HepG2 (cell line): Measurements from ENCODE around the gene SLC28A1. TPM values are rescaled to one million over a fixed set of nuclear protein-coding genes. Genes with fewer than 3 reads are reported as not detected.

Experiments
- ATAC-seq: fragments of 200-7000 bp; cut with Tn5 transposase; 3 replicates; pipeline ENCODE4 v1.9.1; 2020; ENCODE audit warnings: mild to moderate bottlenecking, moderate library complexity
- BruUV-seq: library from RNA; stranded (reverse); fragments of 400-500 nt; replicated peaks from 2 replicates; lab custom pipeline; 2021; lab: Mats Ljungman, UMichigan
- CTCF ChIA-PET: fragments of 300-600 bp; formaldehyde crosslinking; extraction: SDS; loops from one replicate; lab custom pipeline; 2021; ENCODE audit warnings: low total read pairs, inconsistent platforms, low intra/inter-chr PET ratio; lab: Yijun Ruan, JAX
- POLR2A ChIA-PET: fragments of 350-600 bp; sonication (Branson Sonifier 250); formaldehyde crosslinking; loops from one replicate; lab custom pipeline; 2020; ENCODE audit warnings: antibody characterized with exemption, inconsistent platforms; lab: Yijun Ruan, JAX
- DNase-seq: peaks from one replicate; pipeline ENCODE4 v3.0.0-alpha.2; 2015; ENCODE audit warnings: low spot score
- FAIRE-seq: peaks from 3 replicates; lab custom pipeline; 2011; peaks lifted over from hg19 to GRCh38; lab: Jason Lieb, UNC
- H2AFZ ChIP-seq: one replicate; pipeline ENCODE4 v1.6.1; 2011; ENCODE audit warnings: low read length, inconsistent platforms
- H3K27ac ChIP-seq: fragments of 300-600 bp; 3 replicates; pipeline ENCODE4 v1.8.0; 2011; ENCODE audit warnings: mixed run types, mild to moderate bottlenecking, mixed read lengths, low read length, inconsistent platforms; ENCODE audit not compliant: insufficient read depth; ENCODE audit errors: extremely low read length
- H3K27me3 ChIP-seq, 2 experiments: fragments of 200-600 bp in 1 of 2; 2 replicates in 1 of 2; 3 replicates in 1 of 2; pipeline versions ENCODE4 v1.6.0 to v1.8.0; 2011; ENCODE audit warnings: low read length in 2 of 2, mild to moderate bottlenecking in 2 of 2, moderate library complexity in 2 of 2, inconsistent platforms in 1 of 2; ENCODE audit not compliant: insufficient read depth in 2 of 2, control insufficient read depth in 1 of 2
- H3K36me3 ChIP-seq, 2 experiments: fragments of 200-600 bp in 1 of 2; replicated peaks in 1 of 2; 2 replicates in 1 of 2; 3 replicates in 1 of 2; pipeline versions ENCODE4 v1.5.1 to v1.8.0; 2011; ENCODE audit warnings: low read length in 2 of 2, inconsistent platforms in 1 of 2; ENCODE audit not compliant: insufficient read depth in 2 of 2, control insufficient read depth in 1 of 2
- H3K4me1 ChIP-seq: 2 replicates; pipeline ENCODE4 v1.5.1; 2012; ENCODE audit warnings: low read length, inconsistent platforms; ENCODE audit not compliant: insufficient read depth
- H3K4me2 ChIP-seq: 2 replicates; pipeline ENCODE4 v1.6.0; 2011; ENCODE audit warnings: low read depth, low read length, inconsistent platforms
- H3K4me3 ChIP-seq, 3 experiments: fragments of 200-600 bp in 1 of 3; sonication (generic), shearing (Covaris generic) in 1 of 3; replicated peaks in 1 of 3; 2 replicates each; pipeline ENCODE4 v1.5.1; 2011 to 2016; ENCODE audit warnings: low read length in 3 of 3, inconsistent platforms in 2 of 3, low read depth in 2 of 3, mild to moderate bottlenecking in 2 of 3, control low read depth in 1 of 3, mixed read lengths in 1 of 3; ENCODE audit not compliant: insufficient read depth in 1 of 3
- H3K79me2 ChIP-seq: one replicate; pipeline ENCODE4 v1.6.1; 2011; ENCODE audit warnings: low read length, inconsistent platforms; ENCODE audit not compliant: insufficient read depth
- H3K9ac ChIP-seq: 2 replicates; pipeline ENCODE4 v1.6.0; 2011; ENCODE audit warnings: mild to moderate bottlenecking, low read depth, low read length, inconsistent platforms; ENCODE audit not compliant: insufficient read depth
- H3K9me3 ChIP-seq: 2 replicates; pipeline ENCODE4 v1.5.1; 2012; ENCODE audit warnings: mild to moderate bottlenecking, low read length
- H4K20me1 ChIP-seq: 2 replicates; pipeline ENCODE4 v1.6.0; 2011; ENCODE audit warnings: inconsistent platforms, mild to moderate bottlenecking, low read length, moderate library complexity; ENCODE audit not compliant: insufficient read depth
- ATRX ChIP-seq: sonication (generic); formaldehyde crosslinking; IDR thresholded peaks from 2 replicates; pipeline ENCODE4 v1.4.0; 2020; ENCODE audit warnings: missing genetic modification reagents, borderline replicate concordance
- BCL6 ChIP-seq: IDR thresholded peaks from 2 replicates; pipeline ENCODE4 v1.6.1; 2016; ENCODE audit warnings: missing genetic modification reagents, missing compliant biosample characterization
- BRD4 ChIP-seq: sonication (generic); formaldehyde crosslinking; IDR thresholded peaks from 2 replicates; pipeline ENCODE4 v1.4.0; 2020; ENCODE audit warnings: missing genetic modification reagents
- CBFB ChIP-seq: sonication (generic); formaldehyde crosslinking; IDR thresholded peaks from 2 replicates; pipeline ENCODE4 v1.4.0; 2020; ENCODE audit warnings: missing genetic modification reagents
- CBX1 ChIP-seq: IDR thresholded peaks from one replicate; pipeline ENCODE4 v1.6.1; 2016; ENCODE audit warnings: antibody characterized with exemption, low read depth
- HNF1B ChIP-seq: sonication (generic); formaldehyde crosslinking; IDR thresholded peaks from 2 replicates; pipeline ENCODE4 v1.5.1; 2020; ENCODE audit warnings: mild to moderate bottlenecking, moderate library complexity, missing genetic modification reagents
- MYC ChIP-seq: sonication (generic); formaldehyde crosslinking; IDR thresholded peaks from 2 replicates; pipeline ENCODE4 v1.9.0; 2021; ENCODE audit warnings: missing genetic modification reagents, borderline replicate concordance
- MYNN ChIP-seq: sonication (generic); formaldehyde crosslinking; IDR thresholded peaks from 2 replicates; pipeline ENCODE4 v1.4.0; 2020; ENCODE audit warnings: mild to moderate bottlenecking, low read depth, missing genetic modification reagents
- NR3C1 ChIP-seq: sonication (generic); formaldehyde crosslinking; IDR thresholded peaks from 2 replicates; pipeline ENCODE4 v1.4.0; 2020; ENCODE audit warnings: missing genetic modification reagents
- POGZ ChIP-seq: sonication (generic); formaldehyde crosslinking; IDR thresholded peaks from 2 replicates; pipeline ENCODE4 v1.4.0; 2020; ENCODE audit warnings: mild to moderate bottlenecking, missing genetic modification reagents
- POLR2G ChIP-seq: fragments of 200-400 bp; formaldehyde crosslinking; IDR thresholded peaks from 2 replicates; pipeline ENCODE4 v1.6.1; 2018; ENCODE audit warnings: mild to moderate bottlenecking, low read depth, low read length, moderate library complexity
- RXRB ChIP-seq: IDR thresholded peaks from 2 replicates; pipeline ENCODE4 v1.6.1; 2016; ENCODE audit warnings: borderline replicate concordance, missing genetic modification reagents, missing compliant biosample characterization
- SOX6 ChIP-seq, 2 experiments: fragments of 450-650 bp in 1 of 2; sonication (generic) in 1 of 2; formaldehyde crosslinking in 1 of 2; IDR thresholded peaks; 2 replicates each; pipeline versions ENCODE4 v1.4.0 to v1.6.1; 2017 to 2020; ENCODE audit warnings: antibody characterized with exemption in 1 of 2, mild to moderate bottlenecking in 1 of 2, missing genetic modification reagents in 1 of 2
- XBP1 ChIP-seq: sonication (generic); formaldehyde crosslinking; IDR thresholded peaks from 2 replicates; pipeline ENCODE4 v1.5.0; 2020; ENCODE audit warnings: missing genetic modification reagents
- ZBTB26 ChIP-seq: IDR thresholded peaks from 2 replicates; pipeline ENCODE4 v1.6.1; 2016; ENCODE audit warnings: missing compliant biosample characterization, missing genetic modification reagents, borderline replicate concordance
- ZNF3 ChIP-seq: IDR thresholded peaks from 2 replicates; pipeline ENCODE4 v1.7.0; 2017; ENCODE audit warnings: inconsistent platforms
- ZNF550 ChIP-seq: sonication (generic); formaldehyde crosslinking; IDR thresholded peaks from 2 replicates; pipeline ENCODE4 v1.4.0; 2020; ENCODE audit warnings: mild to moderate bottlenecking, missing genetic modification reagents, borderline replicate concordance
- ZNF878 ChIP-seq: sonication (generic); formaldehyde crosslinking; IDR thresholded peaks from 2 replicates; pipeline ENCODE4 v1.8.1; 2023; ENCODE audit warnings: mild to moderate bottlenecking, missing genetic modification reagents, moderate library complexity
- ZSCAN31 ChIP-seq: sonication (generic); formaldehyde crosslinking; IDR thresholded peaks from 2 replicates; pipeline ENCODE4 v1.5.0; 2020; ENCODE audit warnings: low read depth, mild to moderate bottlenecking, missing genetic modification reagents
- WGBS: methylation state at CpG from one replicate; pipeline ENCODE4 v1.1.6; 2017; ENCODE audit warnings: low lambda C conversion rate; 5-methylcytosine and 5-hydroxymethylcytosine counted together
- in situ Hi-C: cut with HindIII; loops from 2 replicates; pipeline ENCODE4 v1.10.0; 2017; ENCODE audit warnings: low pct_unique_long_range_greater_than_20kb; ENCODE audit not compliant: extremely low pct_ligation_motif_present
- intact Hi-C: fragments of 100-400 bp; cut with micrococcal nuclease; formaldehyde crosslinking; loops from one replicate; pipeline ENCODE4 v1.10.0; 2022; ENCODE audit not compliant: unreplicated experiment
- polyA plus RNA-seq, 8 experiments: library from polyadenylated mRNA; depleted of rRNA in 3 of 8; stranded (reverse) in 7 of 8; unstranded in 1 of 8; fragments of >200 nt; fragmentation: Illumina TruSeq in 4 of 8; extraction: Trizol in 4 of 8; gene quantifications; 2 replicates each; pipeline versions ENCODE4 v1.2.1 to v1.2.3, GENCODE V29; 2011 to 2016; ENCODE audit warnings: low read depth in 4 of 8, missing spikeins in 1 of 8, mixed read lengths in 1 of 8; ENCODE audit not compliant: insufficient read depth in 1 of 8
- total RNA-seq, 5 experiments: library from RNA; depleted of rRNA; stranded (reverse); fragments of >200 nt; fragmentation: Illumina TruSeq; extraction: Trizol; gene quantifications; 2 replicates each; pipeline ENCODE4 v1.2.3, GENCODE V29; 2016; ENCODE audit warnings: low read depth in 1 of 5
- TF ChIP-seq, protein P1 (sequence below): sonication (generic); formaldehyde crosslinking; IDR thresholded peaks from 2 replicates; pipeline ENCODE4 v1.9.0; 2021; ENCODE audit warnings: missing genetic modification reagents, mild to moderate bottlenecking, borderline replicate concordance

Gene SLC28A1
- total and polyA plus RNA-seq, 2 of the 13 experiments (the other 11 are each of a cell fraction or from before 2014, with no cell fraction given): 0.31 to 5.8 TPM

GRCh38 chr15:84911879-84912660 is 27.6 kb downstream of the SLC28A1 start:
- intact Hi-C loops (loop anchor here (5.0 kb wide), 1 partner anchor 165 kb away; the partner anchor contains the start of gene ZNF592), in situ Hi-C loops (no loop called here)
- H3K9me3 ChIP-seq: no peaks in the 10 kb centered on the region
- FAIRE-seq: peak; percentile 67
- no peaks in the 10 kb centered on the region for H3K27me3 ChIP-seq
- WGBS: 3% methylated on average over 6 of the region's 6 CpGs
- BruUV-seq: TSS peak; percentile 96
- peak overlapping the region; percentile 72 for H3K4me2 ChIP-seq
- ChIA-PET POLR2A (interaction anchor here (0.7 to 1.6 kb wide), 8 partner anchors 13 to 341 kb away, joined by 3 to 6 read pairs (median 4); no protein-coding TSS in a partner anchor), CTCF (interaction anchor here (1.0 kb wide), 1 partner anchor 16 kb away, joined by 3 read pairs; no protein-coding TSS in a partner anchor)
- peak; percentile 89 for DNase-seq
- no peak overlapping the region for H2AFZ ChIP-seq
- H3K36me3 ChIP-seq: no peaks in the 10 kb centered on the region
- ATAC-seq: peak; percentile 86
- no peaks in the 10 kb centered on the region for H3K79me2 ChIP-seq
- H4K20me1 ChIP-seq: no peaks in the 10 kb centered on the region
- H3K9ac ChIP-seq: peak overlapping the region; percentile 80
- peak overlapping the region; percentile 9 to 47 (median 28); a peak in 4 of 6 replicates for H3K4me3 ChIP-seq
- peaks cover 100% of the 10 kb centered on the region for H3K4me1 ChIP-seq
- peak overlapping the region; percentile 97 for H3K27ac ChIP-seq
- TF ChIP-seq MYC (peak; percentile 69; the same call in 1 of the 2 replicates), POGZ (CRISPR knock-in tag) (no peak), ZSCAN31 (CRISPR knock-in tag) (no peak), XBP1 (peak; percentile 99; the same call in 1 of the 2 replicates), ZNF550 (CRISPR knock-in tag) (no peak), RXRB (CRISPR knock-in tag) (no peak; the same call in none of the 2 replicates), MYNN (no peak), ZNF3 (CRISPR knock-in tag) (no peak), ZNF878 (CRISPR knock-in tag) (0 out of 2 replicates have a peak, but pooled peaks have one; percentile 41), CBFB (CRISPR knock-in tag) (no peak), BRD4 (CRISPR knock-in tag) (0 out of 2 replicates have a peak, but pooled peaks have one; percentile 58), BCL6 (CRISPR knock-in tag) (peak; percentile 32), SOX6 (IDR thresholded peaks at IDR 0.05) (no peak), SOX6 (CRISPR knock-in tag; IDR thresholded peaks at IDR 0.05) (peak; percentile 80), POLR2G (peak; percentile 85), CBX1 (no peak), NR3C1 (CRISPR knock-in tag) (no peak), HNF1B (CRISPR knock-in tag) (peak; percentile 93), ATRX (CRISPR knock-in tag) (no peak), ZBTB26 (peak; percentile 65; the same call in 1 of the 2 replicates)
- TF ChIP-seq, protein P1, sequence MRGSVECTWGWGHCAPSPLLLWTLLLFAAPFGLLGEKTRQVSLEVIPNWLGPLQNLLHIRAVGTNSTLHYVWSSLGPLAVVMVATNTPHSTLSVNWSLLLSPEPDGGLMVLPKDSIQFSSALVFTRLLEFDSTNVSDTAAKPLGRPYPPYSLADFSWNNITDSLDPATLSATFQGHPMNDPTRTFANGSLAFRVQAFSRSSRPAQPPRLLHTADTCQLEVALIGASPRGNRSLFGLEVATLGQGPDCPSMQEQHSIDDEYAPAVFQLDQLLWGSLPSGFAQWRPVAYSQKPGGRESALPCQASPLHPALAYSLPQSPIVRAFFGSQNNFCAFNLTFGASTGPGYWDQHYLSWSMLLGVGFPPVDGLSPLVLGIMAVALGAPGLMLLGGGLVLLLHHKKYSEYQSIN (CRISPR knock-in tag): no peak
